Kidney epithelial cell (primary cell): ENCODE data around the gene DPP6. TPM values are rescaled to one million over a fixed set of nuclear protein-coding genes. Genes with fewer than 3 reads are reported as not detected.

Source experiments
- DNase-seq: peaks from one replicate; pipeline ENCODE4 v3.0.0-alpha.2; 2010; ENCODE audit warnings: low read depth
- H3K27me3 ChIP-seq: 2 replicates; pipeline ENCODE4 v1.6.0; 2011; ENCODE audit warnings: low read length; ENCODE audit not compliant: control insufficient read depth, insufficient read depth
- H3K36me3 ChIP-seq: 2 replicates; pipeline ENCODE4 v1.5.1; 2011; ENCODE audit warnings: low read length; ENCODE audit not compliant: control insufficient read depth, insufficient read depth
- H3K4me3 ChIP-seq: 2 replicates; pipeline ENCODE4 v1.5.1; 2011; ENCODE audit warnings: low read depth, mild to moderate bottlenecking, control low read depth, low read length
- CTCF ChIP-seq: IDR thresholded peaks from 2 replicates; pipeline ENCODE4 v1.5.1; 2011; ENCODE audit warnings: mild to moderate bottlenecking, moderate library complexity, low read length, control low read depth, inconsistent platforms; ENCODE audit not compliant: insufficient read depth, poor library complexity, severe bottlenecking
- total RNA-seq: library from RNA; depleted of rRNA; stranded (reverse); fragments of >200 nt; gene quantifications from 2 replicates; pipeline ENCODE4 v1.2.3, GENCODE V29; 2015

DPP6 gene
- total RNA-seq, 1 donor from 2014 or later: 0.84 TPM

- H3K36me3 ChIP-seq: no peaks in the 10 kb centered on the region
- no peak for DNase-seq
- H3K27me3 ChIP-seq: no peaks in the 10 kb centered on the region
- TF ChIP-seq CTCF: no peak
- no peak overlapping the region for H3K4me3 ChIP-seq
Observed at GRCh38 chr7:154512121-154512833, 460.1 kb downstream of the DPP6 start.

GRCh38 chr7:154517768-154518167, 465.6 kb downstream of the DPP6 start:
- Histone ChIP-seq H3K27me3 (no peaks in the 10 kb centered on the region), H3K36me3 (no peaks in the 10 kb centered on the region), H3K4me3 (no peak overlapping the region)
- no peak for TF ChIP-seq CTCF
- no peak for DNase-seq

GRCh38 chr7:154519229-154519628, 467.0 kb downstream of the DPP6 start:
- DNase-seq: no peak

GRCh38 chr7:154530136-154530535, 477.9 kb downstream of the DPP6 start:
- Histone ChIP-seq H3K27me3 (no peaks in the 10 kb centered on the region), H3K4me3 (no peak overlapping the region)
- TF ChIP-seq CTCF: no peak

More at GRCh38 chr7:154519229-154519628, 467.0 kb downstream of the DPP6 start:
- TF ChIP-seq CTCF: no peak
- no peaks in the 10 kb centered on the region for H3K27me3 ChIP-seq
- H3K4me3 ChIP-seq: no peak overlapping the region
- no peaks in the 10 kb centered on the region for H3K36me3 ChIP-seq

GRCh38 chr7:154532771-154533170, 480.6 kb downstream of the DPP6 start:
- Histone ChIP-seq H3K36me3 (no peaks in the 10 kb centered on the region), H3K27me3 (no peaks in the 10 kb centered on the region), H3K4me3 (no peak overlapping the region)
- TF ChIP-seq CTCF: no peak
- no peak for DNase-seq

More at GRCh38 chr7:154530136-154530535, 477.9 kb downstream of the DPP6 start:
- no peaks in the 10 kb centered on the region for H3K36me3 ChIP-seq
- no peak for DNase-seq

- Histone ChIP-seq H3K27me3 (no peaks in the 10 kb centered on the region), H3K4me3 (no peak overlapping the region), H3K36me3 (no peaks in the 10 kb centered on the region)
- no peak for TF ChIP-seq CTCF
- no peak for DNase-seq
Observed at GRCh38 chr7:154540596-154540995, 488.4 kb downstream of the DPP6 start.
